OCI-M2 (cell line): ENCODE measurements around the gene UBN2.
"Not testable (repeated sequence)": the region's sequence is repeated elsewhere in the genome, so short reads cannot be mapped to it uniquely, and the experiment has no call there.

ENCODE experiments used
- DNase-seq: peaks from one replicate; lab custom pipeline; 2025; ENCODE audit not compliant: unreplicated experiment; lab: John Stamatoyannopoulos, UW

UBN2 gene

DNA sequence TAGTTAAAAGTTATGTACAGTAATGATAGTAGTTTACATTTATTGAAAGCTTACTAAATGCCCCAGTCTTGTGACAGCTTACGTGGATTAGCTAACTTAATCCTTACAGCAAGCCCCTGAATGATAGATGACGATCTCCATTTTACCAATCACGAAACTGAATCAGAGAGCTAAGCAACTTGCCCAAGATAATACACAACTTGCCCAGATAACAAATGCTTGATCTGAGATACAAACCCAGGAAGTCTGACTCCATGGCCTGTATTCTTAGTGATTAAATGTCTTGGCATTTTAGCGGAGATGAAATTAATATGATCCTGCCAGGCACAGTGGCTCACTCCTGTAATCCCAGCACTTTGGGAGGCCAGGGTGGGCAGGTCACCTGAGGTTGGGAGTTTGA lies 63.2 kb downstream of the UBN2 start:
- DNase-seq = no peak

DNA sequence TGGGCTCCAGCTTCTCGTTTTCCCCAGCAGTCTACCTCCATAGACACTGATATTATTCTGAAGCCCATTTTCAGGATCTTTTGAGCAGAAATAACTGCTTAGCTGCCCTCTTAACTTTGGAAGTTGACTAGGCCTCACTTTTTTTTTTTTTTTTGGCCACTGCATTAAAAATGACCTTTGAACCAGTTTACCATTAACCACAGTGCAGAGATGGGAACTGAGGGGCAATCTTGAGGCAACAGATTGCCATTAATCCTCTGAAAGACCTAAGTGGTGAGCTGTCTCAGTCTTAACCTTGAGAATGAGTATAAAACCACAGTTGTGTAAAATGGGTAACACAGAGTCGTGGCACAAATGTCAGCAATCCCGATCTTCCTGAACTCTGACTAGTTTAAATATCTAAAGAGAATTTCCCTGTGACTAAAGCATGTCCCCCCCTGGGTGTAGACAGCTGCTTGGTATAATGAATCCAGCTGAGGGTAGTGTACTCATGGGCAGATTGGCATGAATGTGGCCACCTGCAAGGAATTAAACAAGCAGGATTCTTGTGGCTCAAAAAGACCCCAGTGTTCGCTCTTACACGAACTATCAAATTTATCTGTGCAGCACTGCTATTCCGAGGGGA lies 64.0 kb downstream of the UBN2 start:
- DNase-seq = no peak

DNA sequence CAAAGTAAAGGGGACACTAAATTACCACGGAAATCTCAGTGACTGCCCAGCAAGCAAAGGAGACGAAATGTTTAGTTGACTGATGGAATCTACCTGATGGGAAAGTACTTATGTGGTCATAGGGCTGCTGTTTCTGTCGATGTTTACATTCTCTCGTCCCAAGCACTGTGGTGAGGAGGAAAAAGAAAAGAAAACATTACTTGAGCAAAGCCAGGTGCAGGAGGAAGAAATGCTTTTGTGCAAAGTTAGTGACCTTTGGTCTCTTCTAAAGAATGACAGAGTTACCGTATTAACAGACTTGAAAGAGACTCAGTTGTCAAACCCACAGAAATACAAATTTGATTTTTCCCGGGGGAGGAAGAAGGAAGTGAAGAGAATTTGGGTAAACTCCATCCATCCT lies 66.8 kb downstream of the UBN2 start:
- DNase-seq = no peak

DNA sequence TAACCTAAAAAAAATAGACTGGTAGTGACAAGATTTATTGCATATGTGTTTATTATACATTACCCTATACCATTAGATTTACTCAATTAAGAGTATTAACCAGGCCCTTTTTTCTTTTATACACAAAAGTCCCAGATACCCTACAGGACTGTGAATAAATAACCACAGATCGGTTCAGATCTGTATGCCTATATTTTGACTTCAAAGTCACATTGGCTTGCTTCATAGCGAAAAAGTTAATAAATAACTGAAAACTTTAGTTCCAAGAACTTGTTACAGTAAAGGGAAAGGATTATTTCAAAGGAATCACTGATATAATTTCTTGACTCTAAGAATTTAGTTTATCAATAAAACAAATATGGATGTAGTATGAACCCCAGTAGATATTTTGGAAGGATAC lies 68.3 kb downstream of the UBN2 start:
- no peak for DNase-seq

DNA sequence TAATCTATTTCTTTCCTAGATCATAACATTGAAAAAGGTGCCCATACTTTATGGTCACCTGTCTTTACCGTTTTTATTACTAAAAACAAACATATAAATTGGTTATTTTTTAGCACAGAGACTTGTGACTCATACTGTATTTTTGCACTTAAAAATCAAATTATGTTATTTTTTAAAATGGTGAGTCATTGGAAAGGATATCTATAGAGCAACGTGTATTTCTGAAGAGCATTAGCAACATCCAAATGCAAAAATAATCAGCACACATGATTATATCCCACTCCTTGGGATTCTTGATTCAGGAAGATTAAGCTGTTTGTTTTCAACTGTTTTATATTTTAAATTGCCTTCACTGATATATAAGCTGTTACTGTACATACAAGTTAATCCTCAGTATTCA lies 69.4 kb downstream of the UBN2 start:
- no peak for DNase-seq

DNA sequence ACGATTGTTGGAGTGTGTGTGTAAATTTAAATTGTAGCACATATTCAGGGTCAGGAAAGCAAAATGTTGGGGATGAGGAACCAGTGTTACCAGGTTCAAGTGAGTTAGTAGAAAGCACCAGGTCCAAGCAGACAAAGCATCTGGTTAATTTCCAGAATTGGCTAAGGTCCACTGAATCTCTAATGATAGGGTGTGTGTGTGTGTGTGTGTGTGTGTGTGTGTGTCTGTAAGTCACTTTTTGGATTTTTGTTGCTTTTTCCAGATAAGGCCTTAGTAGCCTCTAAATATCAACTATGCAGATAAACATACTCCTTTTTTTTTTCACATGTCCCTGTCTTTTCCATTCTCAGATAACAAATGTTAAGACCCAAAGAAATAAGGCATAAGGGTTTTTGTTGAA lies 73.5 kb downstream of the UBN2 start:
- DNase-seq = no peak

DNA sequence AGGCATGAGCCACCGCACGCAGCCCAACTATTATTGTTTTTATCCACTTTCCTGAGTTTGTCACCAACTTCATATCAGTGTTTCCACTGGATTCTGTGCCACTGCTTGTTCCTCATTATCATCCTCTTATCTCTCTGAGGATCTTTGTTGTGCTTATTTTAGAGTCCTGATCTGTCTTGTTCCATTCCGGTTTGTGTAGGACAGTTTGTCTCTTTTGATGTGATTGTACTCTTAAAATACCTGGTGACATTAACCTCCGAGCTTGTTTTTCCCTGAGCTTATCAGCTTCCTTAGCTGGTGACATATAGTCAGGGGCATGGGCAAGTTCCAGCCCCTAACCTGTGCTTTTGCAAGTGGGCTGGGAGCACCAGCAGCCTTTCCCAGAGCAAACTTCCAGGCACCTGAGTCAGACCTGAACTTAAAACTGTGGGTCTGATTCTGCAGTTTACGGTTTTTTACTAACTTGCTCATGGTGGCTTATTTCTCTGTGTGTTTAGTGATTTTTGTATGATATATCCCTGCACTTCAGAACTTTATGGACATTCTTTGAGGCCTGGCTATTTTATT lies 87.0 kb downstream of the UBN2 start:
- no peak for DNase-seq

DNA sequence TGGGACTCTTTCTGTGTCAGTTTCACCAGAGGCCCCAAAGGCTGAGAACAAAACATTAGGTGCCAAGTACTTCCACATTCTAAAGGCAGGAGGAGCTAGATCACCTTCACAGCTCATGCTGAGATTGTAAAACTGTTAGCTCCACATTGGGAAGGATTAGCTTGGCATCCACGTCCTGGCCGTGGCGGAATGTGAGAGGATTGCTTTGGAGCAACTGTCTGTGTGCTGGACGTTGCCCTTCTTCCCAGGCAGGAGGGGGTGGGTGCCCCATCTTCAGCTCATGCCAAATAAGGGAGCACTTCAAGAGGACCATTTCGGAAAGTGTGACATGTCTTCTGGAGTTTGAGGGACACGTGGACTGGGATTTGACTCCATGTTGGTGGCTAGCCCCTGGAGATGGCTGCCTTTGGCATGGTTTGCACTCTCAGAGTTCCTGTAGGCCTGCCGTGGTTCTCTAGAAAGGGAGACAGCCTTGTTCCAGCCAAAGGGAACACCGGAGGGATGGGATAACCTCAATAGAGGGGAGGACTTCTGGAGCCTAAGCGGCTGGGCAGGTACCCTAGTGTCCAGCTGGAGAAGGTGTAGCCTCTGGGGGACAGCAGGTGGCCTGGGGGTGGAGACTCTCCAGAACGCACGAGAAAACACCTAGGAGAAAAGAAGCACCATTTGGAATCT lies 90.2 kb downstream of the UBN2 start:
- no peak for DNase-seq

DNA sequence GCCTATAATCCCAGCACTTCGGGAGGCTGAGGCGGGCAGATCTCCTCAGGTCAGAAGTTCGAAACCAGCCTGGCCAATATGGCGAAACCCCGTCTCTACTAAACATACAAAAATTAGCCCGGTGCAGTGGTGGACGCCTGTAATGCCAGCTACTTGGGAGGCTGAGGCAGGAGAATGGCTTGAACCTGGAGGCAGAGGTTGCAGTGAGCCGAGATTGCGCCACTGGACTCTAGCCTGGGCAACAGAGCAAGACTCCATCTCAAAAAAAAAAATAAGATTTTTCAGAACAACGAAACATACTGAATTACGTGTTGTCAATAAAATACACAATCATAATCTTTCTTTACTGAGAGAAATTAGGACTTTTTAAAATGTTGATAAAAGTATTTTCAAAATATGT lies 93.7 kb downstream of the UBN2 start:
- not testable (repeated sequence) for DNase-seq

DNA sequence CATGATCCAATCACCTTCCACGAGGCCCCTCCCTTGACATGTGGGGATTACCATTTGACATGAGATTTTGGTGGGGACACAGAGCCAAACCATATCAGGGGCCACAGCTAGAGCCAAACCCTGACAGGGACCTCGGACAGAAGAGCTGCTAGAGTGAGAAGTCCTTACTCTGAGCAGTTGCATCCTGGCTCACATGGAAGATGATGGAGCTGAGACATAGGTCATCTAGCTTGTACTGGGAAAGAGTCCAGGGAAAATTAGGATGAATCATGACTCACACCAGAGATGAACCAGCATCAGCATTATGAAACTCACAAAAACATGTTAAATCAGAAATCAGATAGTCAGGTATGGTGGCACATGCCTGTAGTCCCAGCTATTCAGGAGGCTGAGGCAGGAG lies 97.3 kb downstream of the UBN2 start:
- DNase-seq = no peak

DNA sequence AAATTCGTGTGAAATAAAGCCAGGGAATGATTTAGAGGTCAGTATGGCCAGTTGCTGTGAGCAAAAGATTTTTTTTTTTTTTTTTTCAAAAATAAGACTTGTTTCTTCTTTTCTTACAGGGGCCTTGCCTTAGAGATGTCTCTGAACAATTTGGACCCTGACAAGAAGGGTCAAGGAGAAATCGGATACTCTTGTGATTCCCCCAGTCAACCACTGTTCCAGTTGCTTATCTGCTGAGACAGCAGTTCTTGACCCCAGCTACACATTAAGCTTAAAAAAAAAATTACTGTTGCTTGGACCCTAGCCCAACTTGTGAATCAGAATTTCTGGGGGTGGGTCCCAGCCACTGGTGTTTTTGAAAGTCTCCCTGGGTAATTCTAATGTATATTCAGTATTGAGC lies 98.1 kb downstream of the UBN2 start:
- no peak for DNase-seq

DNA sequence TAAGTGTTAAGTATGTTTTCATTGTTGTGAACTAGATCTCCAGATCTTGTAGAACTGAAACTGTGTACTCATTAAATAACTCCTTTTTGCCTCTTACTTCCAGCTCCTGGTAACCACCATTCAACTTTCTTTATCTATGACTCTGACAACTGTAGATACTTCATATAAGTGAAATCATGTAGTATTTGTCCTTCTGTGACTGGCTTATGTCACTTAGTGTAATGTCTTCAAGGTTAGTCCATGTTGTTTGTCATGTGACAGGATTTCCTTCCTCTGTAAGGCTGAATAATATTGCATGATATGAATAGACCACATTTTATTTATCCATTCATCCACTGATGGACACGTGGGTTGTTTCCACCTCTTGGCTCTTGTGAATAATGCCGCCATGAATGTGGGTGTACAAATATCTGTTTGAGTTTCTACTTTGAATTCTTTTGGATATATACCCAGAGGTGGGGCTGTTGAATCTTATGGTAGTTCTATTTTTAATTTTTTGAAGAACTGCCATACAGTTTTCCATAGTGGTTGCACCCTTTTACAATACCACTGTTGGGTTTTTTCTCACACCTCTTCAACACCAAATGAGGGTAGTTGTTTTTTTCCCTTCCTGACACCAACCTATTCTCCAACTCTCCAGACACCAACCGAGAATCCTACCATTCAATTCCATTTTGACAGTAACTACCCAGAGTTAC lies 99.4 kb downstream of the UBN2 start:
- DNase-seq = no peak

DNA sequence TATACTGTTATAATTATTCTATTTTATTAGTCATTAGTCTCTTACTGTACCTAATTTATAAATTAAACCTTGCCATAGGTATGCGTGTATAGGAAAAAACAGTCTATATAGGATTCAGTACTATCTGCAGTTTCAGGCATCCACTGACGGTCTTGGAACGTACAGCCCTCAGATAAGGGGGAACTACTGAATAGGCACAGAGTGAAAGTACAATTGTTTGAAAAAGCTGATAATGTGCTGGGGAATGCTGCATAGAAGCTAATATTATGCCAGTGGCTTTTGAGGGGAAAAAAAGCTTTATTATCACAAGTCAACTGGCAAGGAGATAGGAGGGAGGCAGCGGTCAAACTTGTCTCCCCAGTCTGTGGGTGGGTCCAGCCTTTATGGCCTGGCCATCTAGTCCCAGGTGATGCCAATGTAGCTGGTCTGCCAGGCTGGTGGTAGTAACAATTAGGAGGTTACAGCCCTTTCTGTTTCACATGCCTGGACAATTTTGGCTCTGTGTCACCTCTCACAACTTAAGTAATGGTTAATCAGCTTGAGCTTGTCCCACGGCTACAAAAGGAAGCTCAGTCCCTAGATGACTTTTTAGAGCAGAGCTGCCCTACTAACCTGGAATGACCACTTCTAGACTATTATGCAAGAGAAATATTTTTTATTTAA lies 101.8 kb downstream of the UBN2 start:
- DNase-seq = peak; percentile 59

DNA sequence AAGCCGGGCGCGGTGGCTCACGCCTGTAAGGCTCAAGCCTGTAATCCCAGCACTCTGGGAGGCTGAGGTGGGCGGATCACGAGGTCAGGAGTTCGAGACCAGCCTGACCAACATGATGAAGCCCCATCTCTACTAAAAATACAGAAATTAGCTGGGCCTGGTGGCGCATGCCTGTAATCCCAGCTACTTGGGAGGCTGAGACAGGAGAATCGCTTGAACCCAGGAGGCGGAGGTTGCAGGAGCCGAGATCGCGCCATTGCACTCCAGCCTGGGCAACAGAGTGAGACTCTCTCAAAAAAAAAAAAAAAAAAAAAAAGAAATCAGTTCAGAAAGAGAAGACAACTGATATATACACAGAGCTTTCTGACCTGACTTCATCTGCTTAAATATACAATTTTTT lies 102.4 kb downstream of the UBN2 start:
- not testable (repeated sequence) for DNase-seq

DNA sequence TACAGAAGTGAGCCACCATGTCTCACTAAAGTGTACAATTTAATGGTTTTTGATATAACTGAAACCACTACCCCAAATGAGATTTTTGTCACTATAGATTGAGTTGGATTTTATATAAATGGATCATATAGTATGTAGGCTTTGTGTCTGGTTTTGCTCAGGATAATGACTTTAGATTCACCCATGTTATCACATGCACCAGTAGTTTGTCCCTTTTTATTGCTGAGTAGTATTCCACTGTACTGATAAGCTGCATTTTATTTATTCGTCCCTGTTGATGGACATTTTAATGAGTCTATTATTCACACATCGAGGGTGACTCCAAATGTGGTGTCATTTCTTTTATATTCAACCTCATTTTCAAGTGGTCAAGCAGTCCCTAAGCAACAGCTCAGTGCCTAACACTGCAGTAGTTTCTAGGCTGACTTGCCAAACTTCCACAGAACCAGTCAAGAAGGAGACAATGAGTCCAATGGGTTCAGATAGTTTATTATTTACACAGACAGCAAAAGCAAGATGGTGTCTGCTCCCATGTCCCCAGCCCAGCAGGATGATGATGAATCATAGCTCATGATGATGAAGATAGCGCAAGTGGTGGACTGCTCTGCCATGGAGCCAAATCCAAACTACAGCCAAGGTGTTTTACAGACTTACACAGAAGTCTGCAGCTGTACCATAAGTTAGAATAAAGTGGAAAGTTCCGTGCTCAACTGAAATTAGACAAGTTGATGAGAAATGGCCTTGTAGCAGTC lies 103.5 kb downstream of the UBN2 start:
- no peak for DNase-seq

DNA sequence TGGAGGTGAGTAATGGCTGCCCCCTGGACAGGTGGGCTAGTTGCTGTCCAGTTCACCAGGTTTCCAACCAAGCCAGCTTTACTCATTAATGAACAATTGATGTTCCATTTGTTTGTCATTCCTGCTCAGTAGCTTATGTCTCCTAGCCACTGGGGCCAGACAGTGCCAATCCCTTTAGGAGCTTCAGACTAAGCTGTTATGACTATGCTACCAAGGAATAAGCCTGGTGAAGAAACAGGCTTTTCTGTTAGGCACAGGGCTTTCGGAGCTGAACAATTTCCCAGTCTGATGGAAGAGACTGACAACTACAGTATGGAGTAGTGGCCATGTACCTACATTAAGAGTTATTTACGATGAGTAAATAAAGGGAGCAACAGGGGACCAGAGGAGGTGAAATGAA lies 108.0 kb downstream of the UBN2 start:
- no peak for DNase-seq

DNA sequence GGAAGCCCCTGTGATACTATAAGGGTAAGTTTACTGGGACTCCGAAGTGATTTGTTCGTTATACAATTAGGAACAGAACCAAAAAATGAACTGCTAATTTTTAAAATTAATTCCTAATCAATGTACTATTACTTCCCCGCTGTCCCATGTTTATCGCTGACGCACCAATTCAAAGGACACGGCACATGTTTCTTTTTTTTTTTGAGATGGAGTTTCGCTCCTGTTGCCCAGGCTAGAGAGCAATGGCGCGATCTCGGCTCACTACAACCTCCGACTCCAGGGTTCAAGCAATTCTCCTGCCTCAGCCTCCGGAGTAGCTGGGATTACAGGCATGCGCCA lies 108.6 kb downstream of the UBN2 start:
- DNase-seq = no peak

DNA sequence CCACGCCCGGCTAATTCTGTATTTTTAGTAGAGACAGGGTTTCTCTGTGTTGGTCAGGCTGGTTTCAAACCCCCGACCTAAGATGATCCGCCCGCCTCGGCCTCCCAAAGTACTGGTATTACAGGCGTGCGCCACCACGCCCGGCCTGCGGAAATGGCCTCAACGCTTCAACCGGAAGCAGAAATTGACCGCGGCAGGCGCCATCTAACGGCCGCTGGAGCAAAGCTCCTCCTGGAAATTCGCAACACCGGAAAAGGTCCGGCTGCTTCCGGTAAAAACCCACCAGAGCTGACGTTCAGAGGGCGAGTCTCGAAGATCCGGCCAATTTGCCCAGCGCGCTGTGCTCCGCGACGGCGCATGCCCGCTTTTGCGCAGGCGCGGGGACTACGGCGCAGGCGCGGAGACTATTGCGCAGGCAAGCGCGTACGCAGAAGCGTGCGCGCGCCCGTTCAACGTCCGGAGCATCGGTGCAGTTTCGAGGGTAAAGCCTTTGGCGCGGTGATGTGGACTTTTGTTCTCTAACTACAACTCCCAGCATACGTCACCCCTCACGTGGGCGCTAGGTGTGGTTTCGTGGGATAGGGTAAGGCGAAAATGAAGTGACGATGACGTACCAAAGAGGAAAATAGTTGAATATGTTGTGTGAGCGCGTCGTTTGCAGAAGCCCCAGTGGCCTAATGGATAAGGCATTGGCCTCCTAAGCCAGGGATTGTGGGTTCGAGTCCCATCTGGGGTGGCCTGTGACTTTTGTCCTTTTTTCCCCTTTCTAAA lies 109.2 kb downstream of the UBN2 start:
- peak; percentile 99 for DNase-seq

DNA sequence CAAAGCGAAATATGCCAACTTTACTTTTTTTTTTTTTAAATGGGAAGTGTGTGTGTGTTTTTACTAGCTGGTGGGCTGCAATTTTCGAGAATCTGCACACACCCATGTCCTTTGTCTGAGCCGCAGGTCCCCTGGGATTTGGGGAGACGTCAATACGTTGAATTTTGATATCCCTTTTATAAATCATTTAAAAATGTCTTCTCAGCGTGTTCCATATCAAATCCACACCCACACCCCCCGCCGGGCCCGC lies 109.7 kb downstream of the UBN2 start:
- DNase-seq = no peak

DNA sequence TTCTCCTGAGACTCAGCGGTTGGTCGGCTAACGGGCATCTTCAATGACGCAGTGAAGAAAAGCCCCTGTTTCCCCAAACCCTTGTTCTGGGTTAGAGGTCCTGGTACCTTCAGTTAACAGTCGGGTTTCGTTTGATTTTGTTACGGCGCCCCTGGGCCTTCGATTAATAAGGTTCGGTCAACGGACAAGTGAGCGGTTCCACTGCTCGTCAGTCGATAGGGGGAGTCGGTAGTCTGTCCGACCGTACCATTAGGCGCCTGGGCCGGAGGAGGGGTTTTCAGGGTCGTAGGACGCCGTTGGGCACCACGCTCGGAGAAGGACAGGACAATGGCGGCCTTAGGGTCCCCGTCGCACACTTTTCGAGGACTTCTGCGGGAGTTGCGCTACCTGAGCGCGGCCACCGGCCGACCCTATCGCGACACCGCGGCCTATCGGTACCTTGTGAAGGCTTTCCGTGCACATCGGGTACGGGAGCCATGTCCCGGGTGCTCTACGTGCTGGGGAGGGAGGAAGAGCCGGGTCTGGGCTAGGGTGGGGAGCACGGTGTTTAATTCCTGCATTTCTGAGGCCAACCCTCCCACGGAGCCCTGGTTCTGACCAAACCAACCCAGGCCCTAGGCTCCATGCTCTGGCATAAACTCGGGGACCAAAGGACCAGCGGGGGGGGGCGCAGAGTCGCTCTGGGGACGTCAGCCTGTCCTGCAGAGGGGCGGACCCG lies 110.2 kb downstream of the UBN2 start, which contains the start of gene FMC1:
TSS of gene FMC1 (plus strand) at position 280 of the 718 bp plus-strand sequence. CDS start at position 328, 48 bp downstream.
- peak; percentile 86 for DNase-seq
